Activated T-helper 9 cell treated with anti-CD3 and anti-CD28 coated beads, Interleukin-2, amount 50 U/mL, for 16 hours (primary cell): ENCODE results near the gene ILKAP.

Source experiments
- DNase-seq: peaks from one replicate; pipeline ENCODE4 v3.0.0-alpha.2; 2020; ENCODE audit warnings: low read depth

The ILKAP gene

GRCh38 chr2:238133499-238134392, 69.7 kb downstream of the ILKAP start:
- no peak for DNase-seq

- no peak for DNase-seq
These were observed 70.7 kb downstream of the ILKAP start for GRCh38 chr2:238132463-238133450.

GRCh38 chr2:238131761-238132462, 71.6 kb downstream of the ILKAP start:
- no peak for DNase-seq

- DNase-seq = no peak
These were observed 72.5 kb downstream of the ILKAP start for GRCh38 chr2:238130696-238131628.

GRCh38 chr2:238130111-238130695, 73.3 kb downstream of the ILKAP start:
- no peak for DNase-seq

- no peak for DNase-seq
These were observed 74.1 kb downstream of the ILKAP start for GRCh38 chr2:238129166-238130010.

- no peak for DNase-seq
These were observed 74.9 kb downstream of the ILKAP start for GRCh38 chr2:238128534-238129001.

GRCh38 chr2:238128061-238128440, 75.4 kb downstream of the ILKAP start:
- DNase-seq = no peak

- DNase-seq = no peak
These were observed 76.1 kb downstream of the ILKAP start for GRCh38 chr2:238127165-238128060.

GRCh38 chr2:238126775-238127164, 76.7 kb downstream of the ILKAP start:
- no peak for DNase-seq

GRCh38 chr2:238126338-238126737, 77.2 kb downstream of the ILKAP start:
- DNase-seq = no peak

- no peak for DNase-seq
These were observed 78.2 kb downstream of the ILKAP start for GRCh38 chr2:238125127-238125885.

- no peak for DNase-seq
These were observed 78.9 kb downstream of the ILKAP start for GRCh38 chr2:238124488-238125126.

- no peak for DNase-seq
These were observed 79.5 kb downstream of the ILKAP start for GRCh38 chr2:238123991-238124470.

GRCh38 chr2:238123218-238123971, 80.1 kb downstream of the ILKAP start:
- DNase-seq = no peak
